PFSK-1 (cell line): Measurements from ENCODE around the gene NDUFB6.
A peak's percentile ranks its signal among the peaks of the same experiment; 100 is the strongest.

Experiments used
- FOXP2 ChIP-seq: optimal IDR thresholded peaks from 2 replicates; pipeline ENCODE3; 2011; ENCODE audit warnings: borderline replicate concordance, control low read depth, inconsistent platforms; ENCODE audit not compliant: insufficient read depth; ENCODE audit errors: extremely low read length, extremely low read depth
- POLR2AphosphoS5 ChIP-seq: IDR thresholded peaks from 2 replicates; pipeline ENCODE4 v1.6.1; 2012; ENCODE audit warnings: low read depth, mild to moderate bottlenecking, control low read depth, low read length, moderate library complexity
- REST ChIP-seq, 2 experiments: IDR thresholded peaks; 2 replicates each; pipeline versions ENCODE4 v1.6.1 to v1.8.0; 2011 to 2012; ENCODE audit warnings: low read depth in 2 of 2, low read length in 2 of 2, control low read depth in 1 of 2, inconsistent platforms in 1 of 2, mild to moderate bottlenecking in 1 of 2, moderate library complexity in 1 of 2; ENCODE audit not compliant: insufficient read depth in 1 of 2
- SIN3A ChIP-seq: IDR thresholded peaks from 2 replicates; pipeline ENCODE4 v1.6.1; 2012; ENCODE audit warnings: mild to moderate bottlenecking, low read length, moderate library complexity, borderline replicate concordance; ENCODE audit not compliant: insufficient read depth
- TAF1 ChIP-seq: IDR thresholded peaks from 2 replicates; pipeline ENCODE4 v1.6.1; 2012; ENCODE audit warnings: low read length, control low read depth, borderline replicate concordance; ENCODE audit not compliant: insufficient read depth

NDUFB6 gene

DNA sequence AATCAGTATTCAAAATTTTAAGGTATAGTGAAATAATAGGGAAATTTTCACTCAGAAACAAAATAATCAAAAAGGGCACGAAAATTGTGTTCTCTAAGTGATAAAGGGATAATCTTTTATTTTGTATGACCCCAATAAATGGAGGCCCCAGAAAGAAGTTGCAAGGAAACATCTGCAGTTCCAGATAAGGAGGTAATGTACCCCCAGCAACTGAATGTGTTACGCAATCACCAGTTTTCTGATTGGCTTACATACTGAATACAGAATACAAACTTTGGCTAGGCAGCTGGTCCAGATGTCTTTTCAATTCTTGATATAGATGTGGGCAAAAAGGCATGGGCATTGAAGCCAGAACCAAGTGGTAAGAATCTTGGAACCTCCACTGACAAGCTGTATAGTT lies 18.9 kb downstream of the NDUFB6 start:
- TF ChIP-seq REST (IDR thresholded peaks at IDR 0.05; ENCODE audit: insufficient read depth in 1 of 2, low read depth in 2 of 2, low read length in 2 of 2), result no peak
- TF ChIP-seq TAF1, result no peak
- no peak for TF ChIP-seq SIN3A
- no peak for TF ChIP-seq FOXP2
- no peak for TF ChIP-seq POLR2AphosphoS5

DNA sequence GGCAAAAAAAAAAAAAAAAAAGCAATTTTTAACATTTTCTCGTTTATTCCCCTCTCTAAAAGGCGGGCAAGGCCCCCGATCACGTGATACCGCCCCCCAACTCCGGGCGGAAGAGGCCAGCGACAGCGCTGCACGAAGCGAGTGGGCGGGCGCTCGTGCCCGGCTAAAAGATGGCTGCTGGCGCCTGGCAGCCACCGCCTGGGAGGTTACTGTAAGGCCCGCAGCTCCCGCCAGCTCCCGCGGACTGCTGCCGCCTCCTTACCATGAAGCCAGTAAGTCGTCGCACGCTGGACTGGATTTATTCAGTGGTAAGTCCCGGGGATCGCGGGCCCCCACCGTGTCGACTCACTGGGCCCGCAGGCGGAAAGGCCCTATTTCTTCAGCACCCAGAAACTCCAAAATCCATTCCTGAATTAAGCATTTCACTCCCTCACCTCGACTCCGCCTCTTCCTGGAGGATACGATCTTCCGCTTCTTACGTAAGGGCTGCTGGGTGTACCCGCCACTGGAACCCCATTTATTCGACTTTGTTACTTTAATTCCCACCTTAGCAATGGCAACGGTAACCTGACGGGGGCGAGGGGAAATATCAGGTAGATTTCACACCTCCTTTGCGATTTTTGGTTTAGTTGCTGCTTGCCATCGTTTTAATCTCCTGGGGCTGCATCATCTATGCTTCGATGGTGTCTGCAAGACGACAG lies 20.6 kb downstream of the NDUFB6 start, which contains the start of the genes SMIM27 and TOPORS:
TSS of gene SMIM27 (plus strand) at position 156 of the 701 bp plus-strand sequence. CDS start at position 264, 108 bp downstream.
TSS of gene TOPORS (minus strand) at position 415 of the 701 bp plus-strand sequence. CDS start at position 265, 150 bp downstream.
- TF ChIP-seq POLR2AphosphoS5, result peak; percentile 79
- TF ChIP-seq REST (IDR thresholded peaks at IDR 0.05; ENCODE audit: insufficient read depth in 1 of 2, low read depth in 2 of 2, low read length in 2 of 2), result peak; percentile 10 to 17; a peak in 1 of 4 replicates
- peak; percentile 95 for TF ChIP-seq TAF1
- TF ChIP-seq FOXP2, result no peak
- TF ChIP-seq SIN3A, result peak; percentile 56; the same call in 1 of the 2 replicates

- TF ChIP-seq FOXP2 (no peak), POLR2AphosphoS5 (no peak), SIN3A (peak; percentile 15; the same call in 1 of the 2 replicates), REST (IDR thresholded peaks at IDR 0.05; ENCODE audit: insufficient read depth in 1 of 2, low read depth in 2 of 2, low read length in 2 of 2) (no peak), TAF1 (peak; percentile 35; the same call in 1 of the 2 replicates)
Measured at GRCh38 chr9:32551276-32552051, 21.5 kb downstream of the NDUFB6 start.

- no peak for TF ChIP-seq REST (IDR thresholded peaks at IDR 0.05; ENCODE audit: insufficient read depth in 1 of 2, low read depth in 2 of 2, low read length in 2 of 2)
- peak; percentile 46; the same call in 1 of the 2 replicates for TF ChIP-seq TAF1
- TF ChIP-seq FOXP2, result peak; percentile 62
Measured at GRCh38 chr9:32550562-32551275, 22.2 kb downstream of the NDUFB6 start.
